Activated T-cell treated with anti-CD3 and anti-CD28 coated beads, Interleukin-2, amount 50 U/mL, for 4 hours (primary cell): ENCODE measurements around the gene EFHC2. TPM values are rescaled to one million over a fixed set of nuclear protein-coding genes. Genes with fewer than 3 reads are reported as not detected.
A peak's percentile ranks its signal among the peaks of the same experiment; 100 is the strongest.

ENCODE experiments used
- ATAC-seq, 2 donors: fragments of 200-7000 bp; cut with Tn5 transposase; one replicate each; pipeline ENCODE4 v1.10.0; 2021
- DNase-seq: peaks from one replicate; pipeline ENCODE4 v3.0.0-alpha.2; 2020
- H3K27me3 Mint-ChIP-seq: one replicate; pipeline ENCODE4 v1.8.0; 2021; ENCODE audit warnings: low read depth, mixed read lengths
- H3K36me3 Mint-ChIP-seq: one replicate; pipeline ENCODE4 v1.8.0; 2022; ENCODE audit warnings: mixed read lengths; ENCODE audit not compliant: insufficient read depth
- H3K4me1 Mint-ChIP-seq: one replicate; pipeline ENCODE4 v1.8.0; 2021; ENCODE audit warnings: low read depth, mixed read lengths
- H3K4me3 Mint-ChIP-seq: one replicate; pipeline ENCODE4 v1.8.0; 2021; ENCODE audit warnings: mild to moderate bottlenecking, moderate library complexity, mixed read lengths
- H3K9me3 Mint-ChIP-seq: one replicate; pipeline ENCODE4 v1.8.0; 2021; ENCODE audit warnings: mixed read lengths
- total RNA-seq, 3 donors: library from RNA; stranded (reverse); gene quantifications; one replicate each; pipeline ENCODE4 v1.2.1, GENCODE V29; 2021

The EFHC2 gene
- total RNA-seq, 3 donors from 2014 or later, result 0.11 TPM; not detected in 2

DNA sequence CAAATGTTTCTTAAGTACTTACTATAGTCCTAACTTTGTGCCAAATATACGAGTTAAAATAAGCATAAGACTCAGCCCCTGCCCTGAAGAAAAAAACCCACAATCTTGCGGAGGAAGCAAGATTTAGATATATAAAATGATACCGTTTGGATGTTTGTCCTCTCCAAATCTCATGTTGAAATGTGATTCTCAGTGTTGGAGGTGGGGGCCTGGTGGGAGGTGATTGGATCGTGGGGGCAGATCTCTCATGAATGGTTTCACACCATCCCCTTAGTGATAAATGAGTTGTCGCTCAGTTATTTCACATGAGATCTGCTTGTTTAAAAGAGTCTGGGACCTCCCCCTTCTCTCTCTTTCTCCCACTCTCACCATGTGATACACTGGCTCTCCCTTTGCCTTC is 28.7 kb downstream of the EFHC2 start:
- no peak for ATAC-seq
- no peaks in the 10 kb centered on the region for H3K36me3 Mint-ChIP-seq

DNA sequence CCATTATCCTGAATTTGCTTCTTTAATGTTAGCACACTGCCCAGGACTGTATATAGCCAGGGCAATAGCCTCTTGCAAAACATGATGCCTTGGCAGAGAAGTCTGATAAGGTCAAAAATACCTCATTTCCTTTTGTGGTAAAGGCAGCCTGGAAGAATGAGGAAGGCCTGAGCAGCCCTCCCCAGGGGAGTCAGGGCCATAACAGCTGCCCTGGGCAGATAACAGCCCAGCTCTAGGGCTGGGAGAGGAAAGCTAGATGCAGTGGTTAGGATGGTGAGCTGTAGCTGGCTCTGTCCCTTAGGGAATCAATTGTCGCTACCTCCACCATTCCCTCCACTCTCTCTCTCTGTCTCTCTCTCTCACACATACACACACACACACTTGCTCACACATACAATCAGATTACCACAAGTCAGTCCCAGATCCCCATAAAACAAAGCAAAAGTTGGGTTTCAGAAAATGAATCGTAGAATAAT is 29.2 kb downstream of the EFHC2 start:
- ATAC-seq (peak in 1 of 2 donors; percentile 25), DNase-seq (no peak)
- H3K27me3 Mint-ChIP-seq, result no peaks in the 10 kb centered on the region
- peaks cover 10% of the 10 kb centered on the region for H3K4me1 Mint-ChIP-seq
- no peaks in the 10 kb centered on the region for H3K36me3 Mint-ChIP-seq
- no peak overlapping the region for H3K4me3 Mint-ChIP-seq
- no peaks in the 10 kb centered on the region for H3K9me3 Mint-ChIP-seq

More for the DNA sequence above, 28.7 kb downstream of the EFHC2 start:
- H3K27me3 Mint-ChIP-seq, result no peaks in the 10 kb centered on the region
- peaks cover 10% of the 10 kb centered on the region for H3K4me1 Mint-ChIP-seq
- no peak for DNase-seq
- H3K9me3 Mint-ChIP-seq, result no peaks in the 10 kb centered on the region
- H3K4me3 Mint-ChIP-seq, result no peak overlapping the region

DNA sequence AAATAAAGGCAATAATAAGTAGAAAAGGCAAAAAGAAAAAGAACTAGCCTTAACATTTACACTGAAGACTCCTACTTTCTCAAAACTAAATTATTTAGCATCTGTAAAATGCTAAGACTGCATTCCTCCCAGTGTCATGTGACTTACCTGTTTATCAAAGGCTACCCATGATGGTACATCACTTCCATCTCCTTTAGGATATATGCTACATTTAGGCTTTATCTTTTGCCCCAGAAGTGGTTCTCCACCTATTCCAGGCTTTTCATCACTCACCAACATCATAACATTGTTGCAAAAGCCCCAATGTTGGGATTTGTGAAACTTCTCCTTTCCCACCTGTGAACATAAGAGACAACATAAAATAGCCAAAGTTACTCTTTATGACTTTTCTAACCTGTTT is 31.1 kb downstream of the EFHC2 start:
- H3K4me3 Mint-ChIP-seq, result no peak overlapping the region
- H3K9me3 Mint-ChIP-seq, result no peaks in the 10 kb centered on the region
- no peak for DNase-seq
- H3K27me3 Mint-ChIP-seq, result no peaks in the 10 kb centered on the region
- ATAC-seq, result no peak
- H3K4me1 Mint-ChIP-seq, result peaks cover 10% of the 10 kb centered on the region
- H3K36me3 Mint-ChIP-seq, result no peaks in the 10 kb centered on the region

DNA sequence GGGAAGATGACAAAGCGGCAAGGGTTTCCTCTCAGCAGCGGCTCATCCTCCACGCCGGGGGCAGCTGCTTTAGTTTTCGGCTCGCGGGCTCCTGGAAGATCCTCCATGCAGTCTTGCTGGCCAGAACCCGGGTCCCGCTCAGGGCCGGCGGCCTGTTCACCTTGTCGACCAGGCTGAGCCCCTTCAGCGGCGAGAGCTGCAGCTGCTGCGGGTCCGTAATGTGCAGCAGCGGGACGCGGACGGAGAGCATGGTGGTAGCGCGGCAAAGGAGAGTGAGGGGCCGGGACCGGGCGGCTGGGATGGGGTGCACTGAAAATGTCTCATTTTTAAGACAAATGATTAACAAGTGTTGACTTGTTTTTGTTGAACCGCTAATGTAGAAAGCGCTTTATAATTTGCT is 33.2 kb downstream of the EFHC2 start:
- no peak for ATAC-seq
- Mint-ChIP-seq H3K4me3 (no peak overlapping the region), H3K36me3 (no peaks in the 10 kb centered on the region), H3K9me3 (no peaks in the 10 kb centered on the region), H3K27me3 (no peaks in the 10 kb centered on the region), H3K4me1 (peaks cover 10% of the 10 kb centered on the region)
- DNase-seq, result no peak

DNA sequence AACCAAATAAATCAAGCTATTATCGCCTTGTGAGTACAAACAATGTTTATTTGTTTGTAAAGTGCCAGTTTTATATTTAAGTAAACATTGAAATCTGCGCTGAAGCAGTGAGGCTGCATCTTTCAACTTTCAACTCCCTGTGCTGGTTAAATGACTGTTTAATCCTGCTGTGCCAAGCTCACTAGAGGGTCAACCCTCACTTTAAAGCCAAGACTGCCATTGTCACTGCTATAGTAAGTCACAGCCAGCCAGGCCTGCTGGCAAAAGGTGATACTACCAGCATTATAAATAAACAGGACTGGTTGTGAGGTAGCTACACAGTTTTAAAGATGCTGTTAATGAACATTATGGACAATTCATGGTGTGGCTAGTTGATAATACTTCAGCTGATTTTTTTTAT is 34.6 kb downstream of the EFHC2 start:
- Mint-ChIP-seq H3K4me3 (no peak overlapping the region), H3K4me1 (peaks cover 1% of the 10 kb centered on the region), H3K36me3 (no peaks in the 10 kb centered on the region), H3K27me3 (no peaks in the 10 kb centered on the region), H3K9me3 (no peaks in the 10 kb centered on the region)
- no peak for ATAC-seq
- DNase-seq, result no peak

DNA sequence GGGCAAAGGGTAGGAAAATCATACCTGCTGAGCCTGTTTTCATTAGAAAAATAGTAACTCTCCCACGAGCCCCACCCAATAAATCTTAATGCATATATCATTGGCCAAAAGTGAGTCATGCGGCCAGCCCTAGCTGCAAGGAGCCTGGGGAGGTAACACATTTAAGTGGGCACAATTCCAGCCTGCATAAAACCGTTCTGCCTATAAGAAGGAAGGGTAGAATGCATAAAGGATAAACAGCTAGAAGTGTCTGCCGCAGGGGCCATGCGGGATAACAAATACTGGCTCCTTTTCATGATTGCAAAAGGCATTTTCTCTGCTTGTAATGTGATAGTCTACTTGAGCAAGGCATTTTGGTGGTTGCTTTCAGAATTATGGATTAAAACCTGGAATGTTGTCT is 37.1 kb downstream of the EFHC2 start:
- Mint-ChIP-seq H3K36me3 (no peaks in the 10 kb centered on the region), H3K9me3 (no peaks in the 10 kb centered on the region), H3K4me3 (no peak overlapping the region), H3K27me3 (no peaks in the 10 kb centered on the region), H3K4me1 (peaks cover 2% of the 10 kb centered on the region)
- DNase-seq, result no peak
- ATAC-seq, result no peak

DNA sequence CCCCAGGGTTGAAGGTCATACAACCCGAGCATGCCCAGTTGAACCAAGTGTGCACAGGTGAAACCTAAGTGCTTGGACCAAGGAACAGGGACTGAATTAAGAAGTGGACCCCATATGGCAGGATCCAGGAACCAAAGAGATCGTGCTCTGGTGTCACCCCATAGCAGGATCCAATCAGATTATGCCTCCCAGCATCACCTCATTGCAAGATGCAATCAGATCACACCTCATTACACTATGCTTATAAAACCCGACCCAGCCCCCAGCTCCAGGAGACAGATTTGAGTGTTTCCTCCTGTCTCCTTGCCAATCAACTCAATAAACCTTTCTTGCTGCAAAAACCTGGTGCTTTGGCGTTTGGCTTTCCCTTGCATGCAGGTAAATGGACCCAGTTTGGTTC is 37.6 kb downstream of the EFHC2 start:
- peaks cover 2% of the 10 kb centered on the region for H3K4me1 Mint-ChIP-seq
- no peak for DNase-seq
- no peaks in the 10 kb centered on the region for H3K9me3 Mint-ChIP-seq
- H3K4me3 Mint-ChIP-seq, result no peak overlapping the region
- no peak for ATAC-seq
- no peaks in the 10 kb centered on the region for H3K36me3 Mint-ChIP-seq
- no peaks in the 10 kb centered on the region for H3K27me3 Mint-ChIP-seq

DNA sequence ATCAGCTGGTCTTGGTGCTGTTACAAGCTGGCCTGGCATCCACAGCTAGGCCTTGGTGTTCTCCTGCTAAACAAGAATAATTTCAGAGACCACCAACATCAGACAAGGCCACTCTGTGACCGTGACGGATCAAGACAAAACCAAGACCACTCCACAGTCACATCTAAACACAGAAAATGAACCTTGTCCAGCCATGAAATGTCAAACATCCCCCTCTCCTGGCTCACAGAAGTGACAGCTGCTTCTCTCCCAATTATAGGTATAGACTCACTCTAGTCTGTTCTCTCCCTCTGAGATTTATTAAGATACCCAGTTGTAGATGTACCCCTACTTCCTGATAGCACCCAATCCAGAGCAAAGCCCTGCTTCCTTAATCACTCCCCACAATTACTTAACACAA is 40.4 kb downstream of the EFHC2 start:
- ATAC-seq, result no peak
- no peak overlapping the region for H3K4me3 Mint-ChIP-seq
- peaks cover 2% of the 10 kb centered on the region for H3K4me1 Mint-ChIP-seq
- no peaks in the 10 kb centered on the region for H3K36me3 Mint-ChIP-seq
- no peaks in the 10 kb centered on the region for H3K9me3 Mint-ChIP-seq
- DNase-seq, result no peak
- no peaks in the 10 kb centered on the region for H3K27me3 Mint-ChIP-seq

DNA sequence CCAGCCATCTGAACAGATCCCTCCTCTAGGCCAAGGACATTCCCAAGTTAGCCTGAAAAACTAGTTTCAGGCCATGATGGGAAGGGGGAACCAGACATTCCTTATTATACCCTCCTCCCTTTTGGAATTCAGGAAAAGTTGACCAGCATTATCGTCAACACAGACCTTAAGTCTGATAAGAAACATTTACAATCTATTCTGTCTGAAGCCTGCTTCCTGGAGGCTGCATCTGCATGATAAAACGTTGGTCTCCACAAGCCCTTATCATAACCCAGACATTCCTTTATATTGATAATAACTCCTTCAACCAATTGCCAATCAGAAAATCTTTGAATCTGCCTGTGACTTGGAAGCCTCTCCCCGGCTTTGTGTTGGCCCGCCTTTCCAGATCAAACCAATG is 44.3 kb downstream of the EFHC2 start:
- ATAC-seq, result no peak
- H3K27me3 Mint-ChIP-seq, result no peaks in the 10 kb centered on the region

DNA sequence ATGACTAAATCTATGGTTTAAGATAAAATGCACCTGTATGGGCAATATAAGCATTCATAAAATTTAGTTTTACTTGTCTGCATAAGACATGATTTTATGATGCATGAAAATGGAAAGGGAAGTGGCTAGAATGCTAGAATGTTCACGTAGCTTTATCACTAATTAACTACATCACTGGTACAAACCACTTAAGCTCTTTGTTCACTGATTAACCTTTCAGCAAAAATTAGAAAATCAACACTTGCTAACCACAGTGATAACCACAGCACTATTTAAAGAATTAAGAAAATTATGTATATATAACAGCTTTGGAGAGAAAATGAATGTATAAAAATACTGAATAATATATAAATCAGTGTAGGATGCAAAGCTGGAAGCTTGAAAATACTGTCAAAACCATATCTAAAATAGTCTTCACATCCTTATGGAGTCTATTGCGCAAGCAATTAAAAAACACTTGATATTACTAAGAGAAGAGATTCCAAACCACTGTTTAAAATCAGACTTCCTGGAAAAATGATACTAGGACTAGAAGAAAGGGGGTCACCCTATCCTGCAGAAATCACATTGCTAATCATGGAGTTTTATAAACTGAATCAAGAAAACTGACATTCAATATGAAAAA is 51.9 kb downstream of the EFHC2 start:
- Mint-ChIP-seq H3K4me3 (no peak overlapping the region), H3K9me3 (no peaks in the 10 kb centered on the region), H3K4me1 (no peaks in the 10 kb centered on the region), H3K27me3 (no peaks in the 10 kb centered on the region), H3K36me3 (no peaks in the 10 kb centered on the region)
- no peak for DNase-seq
- no peak for ATAC-seq

More for the DNA sequence above, 44.3 kb downstream of the EFHC2 start:
- Mint-ChIP-seq H3K9me3 (no peaks in the 10 kb centered on the region), H3K36me3 (no peaks in the 10 kb centered on the region), H3K4me3 (no peak overlapping the region), H3K4me1 (peaks cover 2% of the 10 kb centered on the region)
- DNase-seq, result no peak

DNA sequence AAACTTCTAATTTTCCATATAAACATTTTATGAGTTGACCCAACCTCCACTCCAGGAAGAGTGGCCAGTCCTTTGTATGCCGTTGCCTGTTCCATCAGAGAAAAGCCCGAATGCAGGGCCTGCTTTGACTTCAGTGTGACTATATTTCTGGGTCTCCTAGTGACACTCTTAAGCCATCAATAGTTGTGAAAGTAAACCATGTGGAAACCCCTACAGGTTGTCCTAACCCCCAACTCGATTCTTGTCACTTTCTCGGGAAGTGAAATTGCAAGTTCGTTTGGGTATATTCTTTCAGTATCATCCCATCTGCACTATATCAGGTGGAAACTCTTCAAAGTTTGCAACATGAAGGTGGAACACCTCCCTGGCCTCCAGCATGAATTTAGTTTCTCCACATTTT is 52.8 kb downstream of the EFHC2 start:
- Mint-ChIP-seq H3K4me3 (no peak overlapping the region), H3K9me3 (no peaks in the 10 kb centered on the region), H3K36me3 (no peaks in the 10 kb centered on the region), H3K4me1 (no peaks in the 10 kb centered on the region), H3K27me3 (no peaks in the 10 kb centered on the region)
- ATAC-seq (no peak), DNase-seq (no peak)

DNA sequence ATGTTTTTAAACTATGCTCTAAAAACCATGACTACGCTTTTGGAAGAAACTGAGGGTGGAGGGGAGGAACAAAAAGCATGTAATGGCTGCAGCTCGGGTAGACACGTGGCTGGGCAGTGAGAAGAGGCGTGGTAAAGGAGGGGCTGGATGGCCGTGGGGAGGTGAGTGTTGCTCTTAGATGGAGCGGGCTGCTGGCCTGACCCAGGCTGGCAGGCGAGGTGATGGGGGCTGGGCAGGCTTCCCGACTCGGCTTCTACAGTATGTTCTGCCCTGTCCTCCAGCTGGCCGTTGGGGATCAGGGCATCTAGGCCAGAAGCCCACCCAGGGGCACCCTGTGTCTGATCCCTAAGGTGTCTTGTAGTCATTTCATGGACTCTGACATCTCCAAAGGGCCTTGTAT is 60.7 kb downstream of the EFHC2 start:
- H3K9me3 Mint-ChIP-seq, result no peaks in the 10 kb centered on the region
- no peaks in the 10 kb centered on the region for H3K27me3 Mint-ChIP-seq
- no peaks in the 10 kb centered on the region for H3K4me1 Mint-ChIP-seq
- no peak for DNase-seq
- H3K4me3 Mint-ChIP-seq, result no peak overlapping the region
- no peak for ATAC-seq
- H3K36me3 Mint-ChIP-seq, result no peaks in the 10 kb centered on the region

DNA sequence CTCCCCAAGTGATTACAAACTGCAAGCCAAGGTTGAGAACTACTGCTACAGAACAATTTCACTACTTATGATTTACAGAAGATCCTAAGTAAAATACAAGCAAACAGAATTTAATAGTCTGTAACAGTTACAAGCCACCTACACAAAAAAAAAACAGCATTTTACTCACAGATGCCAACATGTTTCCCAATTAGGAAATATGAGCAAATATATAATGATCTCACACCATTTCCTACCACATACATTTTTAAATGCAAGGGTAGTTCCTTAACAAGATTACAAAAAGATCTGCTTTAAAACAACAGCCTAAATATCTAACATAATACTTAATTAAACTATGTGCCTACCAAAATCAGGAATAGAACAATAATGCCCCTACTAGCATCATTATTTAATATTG is 63.4 kb downstream of the EFHC2 start:
- H3K9me3 Mint-ChIP-seq, result no peaks in the 10 kb centered on the region
- H3K4me1 Mint-ChIP-seq, result peaks cover 2% of the 10 kb centered on the region
- no peak for ATAC-seq
- H3K4me3 Mint-ChIP-seq, result no peak overlapping the region
- no peaks in the 10 kb centered on the region for H3K27me3 Mint-ChIP-seq
- H3K36me3 Mint-ChIP-seq, result no peaks in the 10 kb centered on the region
- no peak for DNase-seq

DNA sequence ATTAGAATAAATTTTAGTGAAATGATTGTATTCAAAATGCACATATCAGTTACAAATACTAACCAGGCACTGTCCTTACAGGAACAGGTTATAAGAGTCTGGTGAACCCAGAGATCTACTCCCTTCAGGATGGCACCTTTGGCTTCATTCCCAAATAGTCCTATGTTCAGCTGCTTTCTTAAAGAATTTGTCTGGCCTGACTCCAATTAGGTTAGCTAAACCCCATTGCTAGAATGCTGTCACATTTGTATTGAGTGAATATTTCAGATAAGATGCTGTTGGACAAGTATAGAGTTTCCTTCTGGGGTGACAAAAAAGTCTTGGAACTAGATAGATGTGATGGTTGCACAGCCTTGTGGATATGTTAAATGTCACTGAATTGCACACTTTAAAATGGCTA is 69.4 kb downstream of the EFHC2 start:
- H3K9me3 Mint-ChIP-seq, result no peaks in the 10 kb centered on the region
- no peaks in the 10 kb centered on the region for H3K36me3 Mint-ChIP-seq
- ATAC-seq (no peak), DNase-seq (no peak)
- H3K27me3 Mint-ChIP-seq, result no peaks in the 10 kb centered on the region
- peaks cover 12% of the 10 kb centered on the region for H3K4me1 Mint-ChIP-seq
- no peak overlapping the region for H3K4me3 Mint-ChIP-seq

DNA sequence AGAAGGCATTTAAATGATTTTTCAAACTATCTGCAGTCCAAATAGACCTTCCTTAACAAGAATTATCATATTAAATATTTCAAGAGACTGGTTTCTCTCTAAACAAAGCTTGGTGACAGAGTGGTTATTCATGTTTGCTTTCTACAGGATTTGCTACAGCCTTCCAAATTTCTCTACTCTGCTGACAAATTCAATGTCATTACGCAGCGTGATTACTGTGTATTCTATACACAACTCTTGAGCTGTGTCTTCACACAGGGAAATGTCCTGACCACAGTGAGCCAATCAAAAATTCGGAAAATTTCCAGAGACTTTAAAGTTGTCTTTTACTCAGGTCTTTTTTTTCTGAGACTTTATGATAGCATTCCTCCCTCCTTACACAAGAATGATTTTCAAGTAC is 75.6 kb downstream of the EFHC2 start:
- Mint-ChIP-seq H3K4me3 (no peak overlapping the region), H3K4me1 (peaks cover 25% of the 10 kb centered on the region), H3K9me3 (no peaks in the 10 kb centered on the region), H3K27me3 (no peaks in the 10 kb centered on the region), H3K36me3 (no peaks in the 10 kb centered on the region)
- ATAC-seq (no peak), DNase-seq (no peak)

DNA sequence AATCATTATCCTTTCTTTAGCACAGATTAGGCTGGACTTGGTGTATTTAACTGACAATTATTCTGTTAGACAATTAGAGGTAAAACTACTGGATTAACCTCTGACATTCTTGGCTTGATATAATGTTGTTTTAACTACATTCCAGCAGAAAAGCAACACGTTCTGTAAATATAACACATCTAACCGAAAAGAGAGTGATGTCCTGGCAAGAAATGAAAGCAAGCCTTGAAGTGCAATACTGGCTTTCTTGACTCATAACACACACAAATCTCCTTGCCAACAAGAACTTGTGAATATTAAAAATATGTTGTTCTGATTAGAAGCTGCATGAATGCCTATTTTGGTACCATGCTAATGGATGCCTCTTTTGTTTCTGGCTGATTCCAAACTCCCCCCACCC is 76.4 kb downstream of the EFHC2 start:
- H3K4me3 Mint-ChIP-seq, result no peak overlapping the region
- no peaks in the 10 kb centered on the region for H3K36me3 Mint-ChIP-seq
- peaks cover 24% of the 10 kb centered on the region for H3K4me1 Mint-ChIP-seq
- DNase-seq (no peak), ATAC-seq (no peak)
- no peaks in the 10 kb centered on the region for H3K27me3 Mint-ChIP-seq
- no peaks in the 10 kb centered on the region for H3K9me3 Mint-ChIP-seq
